HUES6 (cell line): ENCODE results near the gene NAB1.

Experiments
- H3K27ac ChIP-seq: 2 replicates; pipeline ENCODE4 v1.7.0; 2013; ENCODE audit warnings: low read depth, mild to moderate bottlenecking, low read length, inconsistent platforms
- H3K27me3 ChIP-seq: 2 replicates; pipeline ENCODE4 v1.6.1; 2013; ENCODE audit warnings: low read length; ENCODE audit not compliant: control insufficient read depth, insufficient read depth
- H3K36me3 ChIP-seq: 2 replicates; pipeline ENCODE4 v1.6.1; 2013; ENCODE audit warnings: low read length; ENCODE audit not compliant: control insufficient read depth, insufficient read depth
- H3K4me1 ChIP-seq: 2 replicates; pipeline ENCODE4 v1.6.1; 2013; ENCODE audit warnings: low read length; ENCODE audit not compliant: control insufficient read depth, insufficient read depth
- H3K4me3 ChIP-seq: 2 replicates; pipeline ENCODE4 v1.5.1; 2013; ENCODE audit warnings: low read depth, low read length
- H3K9ac ChIP-seq: one replicate; pipeline ENCODE4 v1.6.1; 2013; ENCODE audit warnings: mild to moderate bottlenecking, low read length
- H3K9me3 ChIP-seq: 2 replicates; pipeline ENCODE4 v1.6.1; 2013; ENCODE audit warnings: low read depth, low read length; ENCODE audit not compliant: control insufficient read depth, insufficient read depth

NAB1 gene

DNA sequence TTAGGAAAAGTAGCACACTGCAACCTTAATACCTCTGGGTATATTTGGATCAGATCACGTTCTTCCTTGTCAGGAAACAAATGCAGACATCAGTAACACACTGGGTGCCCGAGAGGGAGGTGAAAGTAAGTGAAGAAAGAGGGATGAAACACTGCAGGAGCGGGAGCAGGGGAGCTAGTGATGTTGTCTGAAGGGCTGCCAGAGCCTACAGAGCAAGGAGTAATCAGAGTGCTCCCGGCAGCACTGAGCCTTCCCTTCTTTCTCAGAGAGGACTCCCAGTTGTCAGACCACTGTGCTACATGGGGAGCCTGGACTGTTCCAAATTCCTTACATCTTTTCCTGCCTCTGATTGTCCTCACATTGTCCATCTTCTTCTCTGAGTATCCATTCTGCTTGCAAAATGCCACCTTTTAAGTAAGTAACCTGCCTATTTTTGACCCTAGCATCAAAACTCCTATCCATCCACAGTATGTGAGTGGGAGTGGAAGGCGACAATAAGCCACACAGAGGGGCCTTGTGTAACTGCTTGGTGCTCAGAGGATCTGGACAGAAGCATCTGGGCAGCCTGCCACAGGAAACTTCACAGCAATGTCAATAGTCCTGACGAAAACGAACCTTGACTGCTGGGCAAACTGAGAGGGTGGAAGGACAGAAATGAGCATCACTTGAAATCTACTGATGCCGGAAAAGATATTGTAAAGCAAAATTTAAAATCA, 10.8 kb upstream of the NAB1 start:
- H3K27ac ChIP-seq: no peak overlapping the region
- H3K9me3 ChIP-seq: no peaks in the 10 kb centered on the region
- H3K36me3 ChIP-seq: no peaks in the 10 kb centered on the region
- H3K27me3 ChIP-seq: no peaks in the 10 kb centered on the region
- no peak overlapping the region for H3K9ac ChIP-seq
- peaks cover 16% of the 10 kb centered on the region for H3K4me1 ChIP-seq
- H3K4me3 ChIP-seq: no peak overlapping the region

DNA sequence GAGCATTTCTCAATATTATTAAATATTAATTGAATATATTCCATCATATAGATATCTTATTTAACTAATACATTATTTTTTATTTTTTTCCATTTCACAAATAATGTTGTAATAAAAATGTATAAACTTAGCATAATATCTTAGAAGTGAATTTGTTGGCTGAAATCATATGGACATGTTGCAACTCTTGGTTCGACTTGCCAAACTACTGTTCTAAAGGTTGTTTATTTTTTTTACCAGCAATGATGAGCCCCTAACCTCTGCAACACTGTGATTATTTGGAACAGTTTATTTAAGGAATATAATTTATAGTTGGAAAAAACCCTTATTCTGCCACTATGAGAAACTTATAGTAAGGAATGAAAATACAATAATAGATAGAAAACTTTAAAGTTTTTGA, 8.8 kb upstream of the NAB1 start:
- Histone ChIP-seq H3K4me3 (no peak overlapping the region), H3K27ac (no peak overlapping the region), H3K4me1 (peaks cover 16% of the 10 kb centered on the region), H3K9ac (no peak overlapping the region), H3K27me3 (no peaks in the 10 kb centered on the region), H3K9me3 (no peaks in the 10 kb centered on the region), H3K36me3 (no peaks in the 10 kb centered on the region)

DNA sequence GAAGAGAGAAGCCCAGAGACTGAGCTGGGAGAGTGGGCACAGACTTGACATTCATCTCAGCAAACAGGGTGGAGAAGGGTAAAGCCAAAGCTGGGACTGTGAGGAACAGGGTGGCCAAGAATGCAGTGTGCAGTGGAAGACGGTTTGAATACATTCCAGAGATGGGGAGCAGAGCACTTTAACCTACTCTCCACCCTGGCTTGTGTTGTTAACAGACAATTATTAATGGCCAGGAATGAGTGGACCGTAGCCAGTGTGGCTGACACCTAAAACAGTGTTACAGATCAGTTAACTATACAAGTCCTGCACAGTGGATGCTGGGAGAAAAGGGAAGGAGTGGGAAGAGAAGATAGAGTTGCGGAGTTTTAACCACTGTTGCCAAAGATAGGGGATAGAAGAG, 7.4 kb upstream of the NAB1 start:
- Histone ChIP-seq H3K9ac (no peak overlapping the region), H3K4me3 (no peak overlapping the region), H3K9me3 (no peaks in the 10 kb centered on the region), H3K27ac (no peak overlapping the region), H3K27me3 (peaks cover 5% of the 10 kb centered on the region), H3K36me3 (no peaks in the 10 kb centered on the region), H3K4me1 (peaks cover 13% of the 10 kb centered on the region)

DNA sequence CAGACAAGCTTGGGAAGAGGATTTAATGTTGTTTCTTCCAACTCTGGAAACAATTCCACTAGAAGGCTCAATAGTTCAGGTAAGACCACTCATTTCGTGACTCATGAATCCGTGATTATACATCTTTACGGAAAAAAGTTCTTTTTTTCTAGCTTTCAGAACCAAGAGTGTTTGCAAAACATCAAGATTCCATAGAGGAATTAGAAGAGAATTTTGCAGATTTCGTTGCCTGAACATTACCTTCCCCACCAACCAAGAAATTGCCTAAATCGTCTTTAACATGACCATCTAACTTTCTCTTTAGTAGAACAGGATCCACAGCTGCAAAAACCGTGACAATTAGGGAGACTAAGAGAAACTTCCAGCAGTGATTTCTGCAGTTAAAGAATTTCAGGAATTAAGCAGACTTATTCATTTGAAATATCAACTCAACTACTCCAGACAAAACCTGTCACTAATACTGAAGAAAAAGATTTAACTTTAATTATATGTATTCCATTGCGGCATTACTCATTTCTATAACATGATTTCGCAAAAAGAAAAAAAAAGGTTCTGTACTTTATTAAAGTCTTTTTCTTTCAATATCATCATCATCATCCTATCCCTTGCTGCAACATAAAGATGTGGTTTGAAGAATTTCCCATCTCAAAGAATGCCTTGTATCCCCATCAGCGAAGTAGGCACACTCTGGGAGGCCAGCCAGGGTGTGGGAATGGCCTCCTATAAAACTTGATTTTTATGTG, 1.9 kb upstream of the NAB1 start:
- H3K4me1 ChIP-seq: peaks cover 8% of the 10 kb centered on the region
- peaks cover 34% of the 10 kb centered on the region for H3K27me3 ChIP-seq
- no peaks in the 10 kb centered on the region for H3K9me3 ChIP-seq
- H3K36me3 ChIP-seq: no peaks in the 10 kb centered on the region
- H3K9ac ChIP-seq: no peak overlapping the region
- H3K4me3 ChIP-seq: no peak overlapping the region
- no peak overlapping the region for H3K27ac ChIP-seq

DNA sequence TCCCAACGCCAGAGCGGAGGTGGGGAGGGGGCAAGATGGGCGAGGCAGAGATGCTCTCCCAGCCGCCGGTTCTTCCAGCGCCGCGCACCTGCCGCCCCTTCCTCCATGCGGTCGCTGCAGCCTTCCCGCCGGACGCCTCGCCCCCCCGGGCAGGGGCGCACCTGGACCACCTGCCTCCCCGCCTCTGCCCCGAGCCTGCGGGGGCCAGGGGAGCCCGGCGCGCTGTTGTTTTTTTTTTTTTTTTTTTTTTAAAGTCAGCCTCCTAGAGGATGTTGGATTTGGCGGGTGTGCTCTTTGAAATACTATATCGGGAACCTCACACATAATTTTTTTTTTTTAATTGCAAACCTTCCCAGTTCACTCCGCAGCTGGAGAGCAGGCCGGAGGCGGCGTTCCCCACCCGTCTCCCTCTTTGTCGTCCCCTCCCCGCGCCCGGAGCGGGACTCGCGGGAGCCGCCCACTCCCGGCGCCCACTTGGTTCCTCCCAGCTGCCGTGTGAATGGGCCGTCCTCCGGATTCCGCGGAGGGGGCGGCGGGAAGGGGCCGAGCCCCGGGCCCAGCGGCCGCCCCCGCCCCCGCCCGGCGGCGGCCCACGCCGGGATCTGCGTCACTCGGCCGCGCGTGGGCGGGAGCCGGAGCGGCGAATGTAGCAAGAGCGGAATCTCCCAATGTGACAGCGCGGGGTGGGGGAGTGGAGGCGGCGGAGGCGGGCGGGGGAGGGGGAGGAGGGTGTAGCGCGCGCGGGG, 421 bp upstream of the NAB1 start:
- Histone ChIP-seq H3K36me3 (no peaks in the 10 kb centered on the region), H3K4me1 (peaks cover 8% of the 10 kb centered on the region), H3K27ac (no peak overlapping the region), H3K27me3 (peaks cover 34% of the 10 kb centered on the region), H3K9me3 (no peaks in the 10 kb centered on the region), H3K9ac (peak overlapping the region; percentile 22), H3K4me3 (peak overlapping the region; percentile 71)

DNA sequence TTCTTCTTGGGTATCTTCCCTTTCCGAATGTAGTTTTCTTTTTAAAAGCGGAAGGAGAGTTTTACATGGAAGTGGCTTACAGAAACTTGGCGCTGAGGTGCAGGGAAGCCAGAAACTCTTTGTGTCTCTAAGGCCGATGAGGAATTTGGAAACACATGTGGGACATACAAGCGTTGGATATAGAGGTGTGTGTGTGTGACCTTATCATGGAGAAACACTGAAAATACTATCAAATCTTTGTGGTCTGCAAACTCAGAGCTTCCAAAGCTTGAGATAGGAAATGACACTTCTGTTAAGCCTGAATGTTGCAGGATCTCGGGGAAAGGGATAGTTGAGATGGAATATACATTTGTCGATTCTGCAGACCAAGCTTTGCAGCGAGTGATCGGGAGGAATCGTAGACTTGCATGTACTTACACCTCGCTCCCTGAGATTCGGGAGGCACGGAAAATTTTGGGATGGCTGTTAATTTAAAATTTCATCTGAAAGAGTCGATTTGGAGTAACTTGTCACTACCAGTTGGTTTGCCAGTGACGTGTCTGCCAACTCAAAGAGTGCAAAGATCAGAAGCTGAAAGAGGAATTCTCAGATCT, 1.0 kb downstream of the NAB1 start:
- no peaks in the 10 kb centered on the region for H3K36me3 ChIP-seq
- peak overlapping the region; percentile 87 for H3K9ac ChIP-seq
- no peaks in the 10 kb centered on the region for H3K9me3 ChIP-seq
- peaks cover 8% of the 10 kb centered on the region for H3K4me1 ChIP-seq
- H3K4me3 ChIP-seq: peak overlapping the region; percentile 95
- H3K27ac ChIP-seq: no peak overlapping the region
- H3K27me3 ChIP-seq: peaks cover 34% of the 10 kb centered on the region

DNA sequence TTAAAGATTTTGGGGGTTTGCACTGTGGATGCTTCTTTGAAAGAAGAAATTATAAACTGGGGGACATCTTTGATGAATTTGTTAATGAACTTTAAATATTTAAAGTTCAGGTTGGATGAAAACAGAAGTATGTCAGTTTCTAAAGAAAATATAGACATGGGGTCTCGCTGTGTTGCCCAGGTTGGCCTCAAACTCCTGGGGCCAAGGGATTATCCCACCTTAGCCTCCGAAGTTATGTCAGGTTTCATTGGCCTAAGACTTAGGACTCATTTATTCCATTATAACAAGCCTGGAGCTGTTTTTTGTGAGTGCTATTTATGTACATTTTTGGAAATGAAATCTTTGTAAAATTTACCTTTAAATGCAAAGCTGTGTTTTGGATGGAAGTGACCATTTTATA, 2.5 kb downstream of the NAB1 start:
- no peak overlapping the region for H3K27ac ChIP-seq
- peaks cover 8% of the 10 kb centered on the region for H3K4me1 ChIP-seq
- H3K27me3 ChIP-seq: peaks cover 29% of the 10 kb centered on the region
- no peaks in the 10 kb centered on the region for H3K36me3 ChIP-seq
- H3K4me3 ChIP-seq: no peak overlapping the region
- no peak overlapping the region for H3K9ac ChIP-seq
- H3K9me3 ChIP-seq: no peaks in the 10 kb centered on the region

DNA sequence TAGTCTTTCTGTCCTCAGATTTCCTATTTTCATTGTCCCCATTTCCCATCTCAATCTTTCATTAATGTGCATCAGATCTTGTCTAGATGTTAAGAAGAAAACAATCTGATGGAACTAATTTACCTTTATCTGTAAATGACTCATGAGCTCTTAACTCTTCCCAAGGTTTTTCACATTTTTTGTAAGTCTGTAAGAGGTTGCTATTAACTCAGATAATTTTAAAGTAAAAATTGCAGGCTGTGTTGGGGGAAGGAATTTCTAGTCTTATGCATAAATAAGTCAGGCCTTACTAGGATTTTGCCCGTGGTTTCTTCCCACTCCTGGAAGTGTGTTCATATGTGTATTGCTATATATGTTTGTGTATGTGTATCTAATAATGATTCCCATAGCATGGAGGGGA, 4.3 kb downstream of the NAB1 start:
- H3K27ac ChIP-seq: no peak overlapping the region

DNA sequence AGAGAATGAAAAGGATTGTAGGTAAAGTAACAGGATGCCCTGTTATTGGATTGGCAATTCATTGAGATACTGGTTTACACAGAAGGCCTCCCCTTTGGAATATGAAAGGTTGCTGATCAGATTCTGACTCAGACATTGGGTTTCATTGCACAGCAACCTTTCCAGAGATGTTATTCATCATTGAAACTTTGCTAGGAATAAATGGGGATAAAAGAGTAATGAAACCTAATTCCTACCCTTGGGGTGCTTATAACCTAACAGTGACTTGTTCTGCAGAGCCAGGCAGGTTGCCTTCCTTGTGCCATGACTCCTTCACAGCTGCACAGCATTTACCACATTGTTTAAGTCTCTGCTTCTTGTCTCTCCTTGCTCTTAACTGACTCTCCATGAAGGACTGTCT, 5.0 kb downstream of the NAB1 start:
- Histone ChIP-seq H3K9ac (no peak overlapping the region), H3K4me3 (no peak overlapping the region), H3K9me3 (no peaks in the 10 kb centered on the region)

More for the DNA sequence above, 4.3 kb downstream of the NAB1 start:
- H3K9me3 ChIP-seq: no peaks in the 10 kb centered on the region
- H3K4me3 ChIP-seq: no peak overlapping the region
- no peaks in the 10 kb centered on the region for H3K36me3 ChIP-seq
- H3K9ac ChIP-seq: no peak overlapping the region
- H3K4me1 ChIP-seq: peaks cover 15% of the 10 kb centered on the region
- peaks cover 13% of the 10 kb centered on the region for H3K27me3 ChIP-seq

DNA sequence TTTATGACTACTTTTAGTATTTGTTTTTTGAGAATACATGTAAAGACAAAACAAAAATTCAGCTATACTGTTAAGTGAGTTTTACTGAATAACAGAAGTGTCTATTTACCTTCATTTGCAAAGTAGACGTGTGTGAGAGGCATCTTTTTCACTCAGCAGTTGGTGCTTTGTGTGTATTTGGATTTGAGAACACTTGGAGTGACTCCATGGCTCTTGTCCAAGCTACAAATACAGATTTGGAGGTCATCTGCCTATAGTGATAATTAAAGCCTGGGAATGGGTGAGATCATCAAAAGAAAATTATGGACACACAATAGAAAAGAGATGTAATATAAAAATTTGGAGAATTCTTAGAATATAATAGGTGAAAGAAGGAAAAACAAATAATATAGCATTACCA, 6.2 kb downstream of the NAB1 start:
- Histone ChIP-seq H3K27ac (no peak overlapping the region), H3K4me3 (no peak overlapping the region), H3K4me1 (peaks cover 14% of the 10 kb centered on the region), H3K9me3 (no peaks in the 10 kb centered on the region), H3K9ac (no peak overlapping the region), H3K27me3 (peaks cover 6% of the 10 kb centered on the region), H3K36me3 (0 out of 2 replicates have a peak, but pooled peaks cover 6% of the 10 kb centered on the region)

More for the DNA sequence above, 5.0 kb downstream of the NAB1 start:
- H3K36me3 ChIP-seq: no peaks in the 10 kb centered on the region
- no peak overlapping the region for H3K27ac ChIP-seq
- H3K4me1 ChIP-seq: peaks cover 15% of the 10 kb centered on the region
- H3K27me3 ChIP-seq: peaks cover 12% of the 10 kb centered on the region
